Kidney epithelial cell (primary cell): Measurements from ENCODE around the gene KHDC1. TPM values are rescaled to one million over a fixed set of nuclear protein-coding genes. Genes with fewer than 3 reads are reported as not detected.
"Not testable (repeated sequence)": the region's sequence is repeated elsewhere in the genome, so short reads cannot be mapped to it uniquely, and the experiment has no call there.

ENCODE experiments used
- DNase-seq: peaks from one replicate; pipeline ENCODE4 v3.0.0-alpha.2; 2010; ENCODE audit warnings: low read depth
- H3K27me3 ChIP-seq: 2 replicates; pipeline ENCODE4 v1.6.0; 2011; ENCODE audit warnings: low read length; ENCODE audit not compliant: control insufficient read depth, insufficient read depth
- H3K36me3 ChIP-seq: 2 replicates; pipeline ENCODE4 v1.5.1; 2011; ENCODE audit warnings: low read length; ENCODE audit not compliant: control insufficient read depth, insufficient read depth
- H3K4me3 ChIP-seq: 2 replicates; pipeline ENCODE4 v1.5.1; 2011; ENCODE audit warnings: low read depth, mild to moderate bottlenecking, control low read depth, low read length
- total RNA-seq: library from RNA; depleted of rRNA; stranded (reverse); fragments of >200 nt; gene quantifications from 2 replicates; pipeline ENCODE4 v1.2.3, GENCODE V29; 2015
- TF ChIP-seq, protein P1 (sequence below): IDR thresholded peaks from 2 replicates; pipeline ENCODE4 v1.5.1; 2011; ENCODE audit warnings: mild to moderate bottlenecking, moderate library complexity, low read length, control low read depth, inconsistent platforms; ENCODE audit not compliant: insufficient read depth, poor library complexity, severe bottlenecking

The KHDC1 gene
- total RNA-seq, 1 donor from 2014 or later = 3.3 TPM

DNA sequence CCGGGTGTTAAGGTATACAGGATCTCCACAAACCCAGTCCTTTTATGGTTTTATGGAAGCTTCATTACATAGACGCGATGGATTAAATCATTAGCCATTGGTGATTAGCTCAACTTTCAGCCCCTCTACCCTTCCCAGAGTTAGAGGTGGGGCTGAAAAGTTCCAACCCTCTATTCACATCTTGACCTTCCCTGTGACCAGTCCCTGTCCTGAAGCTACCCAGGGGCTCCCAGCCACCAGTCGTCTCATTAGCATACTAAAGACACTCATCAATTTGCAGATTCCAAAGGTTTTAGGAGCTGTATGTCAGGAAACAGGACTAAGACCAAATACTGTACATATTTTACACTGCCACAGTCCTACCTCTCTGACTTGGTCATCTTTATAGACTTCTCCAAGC lies 58.7 kb downstream of the KHDC1 start:
- H3K36me3 ChIP-seq = no peaks in the 10 kb centered on the region
- TF ChIP-seq, protein P1, sequence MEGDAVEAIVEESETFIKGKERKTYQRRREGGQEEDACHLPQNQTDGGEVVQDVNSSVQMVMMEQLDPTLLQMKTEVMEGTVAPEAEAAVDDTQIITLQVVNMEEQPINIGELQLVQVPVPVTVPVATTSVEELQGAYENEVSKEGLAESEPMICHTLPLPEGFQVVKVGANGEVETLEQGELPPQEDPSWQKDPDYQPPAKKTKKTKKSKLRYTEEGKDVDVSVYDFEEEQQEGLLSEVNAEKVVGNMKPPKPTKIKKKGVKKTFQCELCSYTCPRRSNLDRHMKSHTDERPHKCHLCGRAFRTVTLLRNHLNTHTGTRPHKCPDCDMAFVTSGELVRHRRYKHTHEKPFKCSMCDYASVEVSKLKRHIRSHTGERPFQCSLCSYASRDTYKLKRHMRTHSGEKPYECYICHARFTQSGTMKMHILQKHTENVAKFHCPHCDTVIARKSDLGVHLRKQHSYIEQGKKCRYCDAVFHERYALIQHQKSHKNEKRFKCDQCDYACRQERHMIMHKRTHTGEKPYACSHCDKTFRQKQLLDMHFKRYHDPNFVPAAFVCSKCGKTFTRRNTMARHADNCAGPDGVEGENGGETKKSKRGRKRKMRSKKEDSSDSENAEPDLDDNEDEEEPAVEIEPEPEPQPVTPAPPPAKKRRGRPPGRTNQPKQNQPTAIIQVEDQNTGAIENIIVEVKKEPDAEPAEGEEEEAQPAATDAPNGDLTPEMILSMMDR = no peak
- no peak for DNase-seq
- no peak overlapping the region for H3K4me3 ChIP-seq
- H3K27me3 ChIP-seq = no peaks in the 10 kb centered on the region

DNA sequence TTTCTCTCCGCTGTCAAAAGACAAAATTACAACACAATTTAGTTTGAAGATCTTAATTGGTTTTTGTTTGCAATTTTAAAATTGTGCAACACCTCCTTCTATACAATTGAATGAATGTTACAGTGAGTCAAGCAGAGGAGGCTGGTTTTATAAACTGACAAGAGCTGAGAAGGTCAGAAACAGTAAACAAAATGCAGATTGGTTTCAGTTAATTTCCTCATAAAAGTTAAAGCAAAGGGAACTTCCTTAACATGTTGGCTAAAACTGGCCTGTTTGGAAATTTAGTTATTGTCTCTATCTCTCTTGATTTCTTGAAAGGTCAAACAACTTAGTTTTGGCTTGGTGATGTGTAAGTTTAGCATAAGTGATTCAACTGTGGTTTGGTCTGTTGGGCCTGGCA lies 59.9 kb downstream of the KHDC1 start:
- Histone ChIP-seq H3K4me3 (no peak overlapping the region), H3K36me3 (no peaks in the 10 kb centered on the region), H3K27me3 (no peaks in the 10 kb centered on the region)
- TF ChIP-seq, protein P1 = no peak
- DNase-seq = no peak

DNA sequence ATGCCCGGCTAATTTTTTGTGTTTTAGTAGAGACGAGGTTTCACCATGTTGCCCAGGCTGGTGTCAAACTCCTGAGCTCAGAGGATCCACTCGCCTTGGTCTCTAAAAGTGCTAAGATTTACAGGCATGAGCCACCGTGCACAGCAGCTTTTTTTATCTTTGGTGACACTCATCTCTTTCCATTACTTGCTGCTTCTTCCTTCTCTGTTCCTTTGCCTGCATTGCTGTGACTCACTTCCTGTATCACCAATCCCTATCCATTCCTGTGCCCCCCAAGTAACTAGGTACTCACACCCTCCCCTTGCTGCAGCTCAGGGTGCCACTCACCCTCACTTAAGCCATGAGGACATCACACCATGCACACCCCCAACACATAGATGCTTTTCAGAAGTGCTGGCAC lies 62.3 kb downstream of the KHDC1 start:
- H3K4me3 ChIP-seq = no peak overlapping the region
- DNase-seq = no peak
- no peaks in the 10 kb centered on the region for H3K27me3 ChIP-seq
- no peaks in the 10 kb centered on the region for H3K36me3 ChIP-seq
- TF ChIP-seq, protein P1 = no peak

DNA sequence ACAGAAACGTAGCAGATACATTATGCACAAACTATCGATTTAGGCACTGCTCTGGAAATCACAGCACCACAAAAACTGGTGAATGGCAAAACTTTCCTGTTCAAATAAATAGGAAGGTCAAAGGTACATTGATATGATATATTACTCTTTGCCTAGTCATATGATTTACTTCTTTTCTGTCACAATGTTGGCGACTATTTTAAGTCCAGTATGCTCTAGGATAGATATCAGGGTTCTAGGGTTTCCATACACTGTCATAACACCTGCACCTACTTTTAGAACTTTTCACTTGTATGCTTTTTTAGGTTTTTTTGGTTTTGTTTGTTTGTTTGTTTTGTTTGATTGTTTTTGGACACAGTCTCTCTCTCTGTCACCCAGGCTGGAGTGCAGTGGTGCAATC lies 62.7 kb downstream of the KHDC1 start:
- H3K27me3 ChIP-seq = no peaks in the 10 kb centered on the region
- no peak for DNase-seq
- TF ChIP-seq, protein P1 = no peak
- no peak overlapping the region for H3K4me3 ChIP-seq
- H3K36me3 ChIP-seq = no peaks in the 10 kb centered on the region

DNA sequence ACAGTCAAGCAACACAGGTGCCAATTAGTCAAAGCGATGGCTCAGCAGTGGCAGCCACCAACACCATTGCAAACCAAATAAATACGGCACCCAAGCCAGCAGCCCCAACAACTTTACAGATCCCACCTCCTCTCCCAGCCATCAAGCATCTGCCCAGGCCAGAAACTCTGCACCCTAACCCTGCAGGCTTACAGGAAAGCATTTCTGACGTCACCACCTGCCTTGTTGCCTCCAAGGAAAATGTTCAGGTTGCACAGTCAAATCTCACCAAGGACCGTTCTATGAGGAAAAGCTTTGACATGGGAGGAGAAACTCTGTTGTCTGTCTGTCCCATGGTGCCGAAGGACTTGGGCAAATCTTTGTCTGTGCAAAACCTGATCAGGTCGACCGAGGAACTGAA lies 68.3 kb downstream of the KHDC1 start:
- Histone ChIP-seq H3K4me3 (no peak overlapping the region), H3K36me3 (no peaks in the 10 kb centered on the region), H3K27me3 (no peaks in the 10 kb centered on the region)
- no peak for DNase-seq
- TF ChIP-seq, protein P1 = no peak

DNA sequence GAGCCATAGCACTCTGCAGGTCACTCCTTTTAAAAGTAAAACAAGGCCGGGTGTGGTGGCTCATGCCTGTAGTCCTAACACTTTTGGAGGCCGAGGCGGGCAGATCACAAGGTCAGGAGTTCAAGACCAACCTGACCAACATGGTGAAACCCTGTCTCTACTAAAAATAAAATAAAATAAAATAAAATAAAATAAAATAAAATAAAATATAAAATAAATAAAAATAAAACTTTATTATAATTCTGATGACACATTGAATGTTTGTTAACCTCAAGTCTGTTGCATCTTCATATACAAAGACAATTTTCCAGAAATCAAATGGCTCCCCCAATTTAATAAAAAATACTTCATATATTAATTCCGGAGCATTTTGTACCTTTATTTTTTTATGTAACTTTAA lies 69.7 kb downstream of the KHDC1 start:
- not testable (repeated sequence) for H3K27me3 ChIP-seq, DNase-seq, H3K36me3 ChIP-seq, H3K4me3 ChIP-seq

Other genes starting within 250 kb of the KHDC1 start
- gene KHDC1L, start 37.7 kb downstream of the KHDC1 start, total RNA-seq = not detected in 2 replicates
- not detected in 2 replicates for gene DPPA5, start 91.1 kb upstream of the KHDC1 start, total RNA-seq
- not detected in 2 replicates for gene KHDC3L, start 99.5 kb upstream of the KHDC1 start, total RNA-seq
- 0.41 and 0.50 TPM in 2 replicates for gene OOEP, start 106.7 kb upstream of the KHDC1 start, total RNA-seq
- gene DDX43, start 131.6 kb upstream of the KHDC1 start, total RNA-seq = 1.1 and 1.2 TPM in 2 replicates
- gene CGAS, start 189.1 kb upstream of the KHDC1 start, total RNA-seq = 8.1 and 9.5 TPM in 2 replicates
- gene MTO1, start 198.5 kb upstream of the KHDC1 start, total RNA-seq = 27.5 and 34.9 TPM in 2 replicates